ENCODE measurements around the gene SSC5D.

SSC5D gene

DNA sequence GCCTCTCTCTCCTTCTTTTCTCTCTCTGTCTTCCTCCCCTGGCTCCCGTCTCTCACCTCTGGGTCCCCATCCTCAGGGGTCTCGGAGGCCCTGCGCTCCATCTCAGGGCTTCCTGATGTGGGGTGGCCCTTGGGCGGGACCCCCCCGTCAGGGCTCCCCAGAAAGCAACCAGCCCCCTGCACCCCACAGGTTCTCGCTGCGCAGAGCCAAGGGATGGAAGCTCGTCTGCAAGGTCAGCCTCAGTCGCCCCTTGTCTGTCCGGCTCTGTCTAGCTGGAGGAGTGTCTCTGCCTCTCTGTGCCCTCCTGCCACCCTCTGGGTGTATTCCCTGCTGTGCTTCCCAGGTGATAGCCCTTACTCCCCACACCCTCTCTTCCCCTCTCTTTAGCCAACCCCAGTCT, 57.2 kb downstream of the SSC5D start, which contains the start of gene SBK3:
TSS of gene SBK3 (minus strand) at position 101 of the 400 bp plus-strand sequence. CDS start at position 101, 0 bp downstream.
- no peak for TF ChIP-seq ZNF274 (IDR thresholded peaks at IDR 0.05; ENCODE audit: low read depth, low read length)

DNA sequence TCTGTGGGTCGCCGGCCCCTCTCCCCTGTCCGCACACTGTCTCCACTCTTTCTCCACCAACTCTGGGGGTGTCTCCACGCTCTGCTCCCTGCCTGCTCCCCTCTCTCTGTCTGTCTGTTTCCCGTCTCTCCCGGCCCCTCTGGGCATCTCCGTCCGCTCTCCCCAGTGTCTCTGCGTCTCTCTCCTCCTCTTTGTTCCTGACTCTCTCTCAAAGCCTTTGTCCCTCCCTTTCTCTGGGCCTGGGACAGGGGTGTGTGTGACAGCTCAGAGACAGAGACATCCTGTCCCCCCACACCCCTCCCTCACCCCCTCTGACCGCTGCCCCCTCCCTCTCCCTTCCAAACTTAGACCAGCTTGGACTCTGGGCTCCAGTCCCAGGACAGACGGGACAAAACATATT, 57.8 kb downstream of the SSC5D start:
- no peak for TF ChIP-seq ZNF274 (IDR thresholded peaks at IDR 0.05; ENCODE audit: low read depth, low read length)
- no peak overlapping the region for H3K4me3 ChIP-seq (ENCODE audit: low read length)

More for the DNA sequence above, 57.2 kb downstream of the SSC5D start, which contains the start of gene SBK3:
- no peak within 1 kb of the TSS for H3K4me3 ChIP-seq (ENCODE audit: low read length)

DNA sequence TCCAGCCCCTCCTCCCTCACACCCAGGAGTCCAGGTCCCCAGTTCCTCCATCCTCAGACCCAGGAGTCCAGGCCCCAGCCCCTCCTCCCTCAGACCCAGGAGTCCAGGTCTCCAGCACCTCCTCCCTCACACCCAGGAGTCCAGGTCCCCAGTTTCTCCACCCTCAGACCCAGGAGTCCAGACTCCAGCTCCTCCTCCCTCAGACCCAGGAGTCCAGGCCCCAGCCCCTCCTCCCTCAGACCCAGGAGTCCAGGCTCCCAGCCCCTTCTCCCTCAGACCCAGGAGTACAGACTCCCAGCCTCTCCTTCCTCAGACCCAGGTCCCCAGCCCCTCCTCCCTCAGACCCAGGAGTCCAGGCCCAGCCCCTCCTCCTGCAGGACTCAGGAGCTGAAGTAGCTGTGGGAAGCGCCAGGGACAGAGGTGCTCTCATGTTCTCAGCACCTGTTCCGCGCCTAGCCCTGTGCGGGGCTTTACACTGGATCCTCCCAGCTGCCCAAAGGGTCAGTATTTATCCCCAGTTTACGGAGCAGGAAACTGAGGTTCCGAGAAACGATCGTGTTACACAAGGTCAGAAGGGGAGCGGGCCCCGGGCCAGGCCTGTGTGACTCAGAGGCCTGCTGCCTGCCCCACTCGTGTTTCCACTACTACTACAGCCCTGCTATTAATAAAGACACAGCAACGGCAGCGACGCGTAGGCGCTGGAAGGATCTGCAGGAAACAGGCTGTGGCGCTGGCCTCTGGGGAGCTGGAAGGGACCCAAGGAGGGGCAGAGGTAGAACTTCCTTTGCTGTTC, 58.8 kb downstream of the SSC5D start:
- no peak for TF ChIP-seq ZNF274 (IDR thresholded peaks at IDR 0.05; ENCODE audit: low read depth, low read length)
- H3K4me3 ChIP-seq (ENCODE audit: low read length): no peak overlapping the region

DNA sequence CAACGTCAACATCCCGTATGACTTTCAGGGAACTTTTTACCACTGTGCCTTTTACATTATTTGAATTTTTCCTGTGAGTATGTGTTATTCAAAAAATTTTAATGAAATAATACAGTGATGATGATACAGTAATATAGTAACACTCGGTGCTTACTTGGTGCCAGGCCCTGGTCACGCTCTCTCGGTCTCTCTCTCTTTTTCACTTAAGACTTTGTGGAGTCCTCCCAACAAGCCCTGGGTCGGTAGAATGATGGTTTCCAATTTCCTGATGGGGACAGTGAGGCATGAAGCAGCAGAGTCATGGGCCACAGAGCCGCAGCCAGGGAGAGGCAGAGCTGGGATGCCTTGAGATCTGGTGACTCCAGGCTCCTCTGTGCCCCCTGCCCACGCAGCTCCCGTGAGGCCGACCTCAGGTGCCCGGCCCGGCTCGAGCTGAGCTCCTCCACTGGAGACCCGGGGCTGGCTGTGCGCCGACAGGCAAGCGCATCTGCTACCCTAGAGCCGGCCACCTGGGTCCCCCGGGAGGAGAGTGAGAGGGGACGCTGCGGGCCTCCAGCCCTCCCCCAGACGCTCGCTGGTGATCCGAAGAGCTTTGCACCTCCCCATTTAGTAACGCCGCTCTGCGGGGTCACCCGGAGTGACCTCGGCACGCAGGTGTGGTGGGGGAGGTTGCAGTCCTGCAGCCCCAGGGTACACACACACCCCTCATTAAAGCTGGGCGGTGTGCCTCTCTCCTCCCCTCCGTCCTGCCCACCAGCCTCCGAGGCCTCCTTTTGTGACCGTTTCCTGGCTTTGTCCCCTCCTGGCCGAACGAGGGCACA, 61.5 kb downstream of the SSC5D start:
- no peak for TF ChIP-seq ZNF274 (IDR thresholded peaks at IDR 0.05; ENCODE audit: low read depth, low read length)
- H3K4me3 ChIP-seq (ENCODE audit: low read length): no peak overlapping the region

DNA sequence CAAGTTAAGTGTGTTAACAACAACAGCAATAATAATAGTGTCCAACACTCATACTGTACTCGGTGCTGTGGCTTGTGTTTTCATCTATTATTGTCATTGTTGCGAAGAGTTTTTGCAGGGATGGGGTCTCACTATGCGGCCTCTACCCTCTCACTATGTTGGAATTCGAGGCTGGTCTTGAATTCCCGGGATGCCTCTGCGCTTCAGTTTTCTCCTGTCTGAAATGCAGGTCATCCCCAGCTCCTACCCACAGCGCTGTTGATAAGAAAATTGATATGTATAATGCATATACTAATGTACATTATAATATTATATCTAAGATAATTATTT, 62.0 kb downstream of the SSC5D start:
- TF ChIP-seq ZNF274 (IDR thresholded peaks at IDR 0.05; ENCODE audit: low read depth, low read length): no peak
- H3K4me3 ChIP-seq (ENCODE audit: low read length): no peak overlapping the region

DNA sequence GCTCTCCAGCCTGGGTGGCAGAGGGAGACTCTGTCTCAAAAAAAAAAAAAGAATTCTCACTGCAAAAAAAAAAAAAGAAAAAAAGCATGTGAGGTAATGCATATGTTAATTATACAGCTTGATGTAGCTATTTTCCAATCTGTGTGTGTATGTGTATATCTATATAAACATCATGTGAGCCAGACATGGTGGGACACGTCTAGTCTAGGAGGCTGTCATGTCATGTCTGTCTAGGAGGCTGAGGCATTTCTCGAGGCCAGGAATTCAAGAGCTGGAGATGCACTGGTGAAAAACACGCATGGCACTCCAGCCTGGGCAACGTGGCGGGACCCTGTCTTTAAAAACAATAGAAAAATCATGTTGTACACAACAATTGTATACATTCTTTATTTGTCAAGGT, 64.0 kb downstream of the SSC5D start:
- no peak overlapping the region for H3K4me3 ChIP-seq (ENCODE audit: low read length)
- no peak for TF ChIP-seq ZNF274 (IDR thresholded peaks at IDR 0.05; ENCODE audit: low read depth, low read length)

DNA sequence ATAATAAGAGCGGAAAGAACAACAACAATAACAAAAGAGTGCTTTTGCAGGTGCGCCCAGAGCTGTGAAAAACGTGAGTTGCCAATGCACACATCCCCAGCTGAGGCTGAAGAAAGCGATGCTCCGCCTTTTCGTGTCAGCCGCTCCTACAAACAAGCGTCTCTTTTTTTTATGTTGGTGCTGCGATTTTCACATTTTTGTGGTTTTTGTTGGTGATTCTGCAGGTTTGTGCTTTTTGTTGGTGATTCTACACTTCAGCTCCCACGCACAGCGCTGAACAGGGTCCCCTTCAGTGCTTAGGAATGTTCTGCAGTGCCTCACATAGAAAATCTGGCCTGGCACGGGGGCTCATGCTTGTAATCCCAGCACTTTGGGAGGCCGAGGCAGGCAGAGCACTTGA, 64.4 kb downstream of the SSC5D start:
- no peak for TF ChIP-seq ZNF274 (IDR thresholded peaks at IDR 0.05; ENCODE audit: low read depth, low read length)
- no peak overlapping the region for H3K4me3 ChIP-seq (ENCODE audit: low read length)

DNA sequence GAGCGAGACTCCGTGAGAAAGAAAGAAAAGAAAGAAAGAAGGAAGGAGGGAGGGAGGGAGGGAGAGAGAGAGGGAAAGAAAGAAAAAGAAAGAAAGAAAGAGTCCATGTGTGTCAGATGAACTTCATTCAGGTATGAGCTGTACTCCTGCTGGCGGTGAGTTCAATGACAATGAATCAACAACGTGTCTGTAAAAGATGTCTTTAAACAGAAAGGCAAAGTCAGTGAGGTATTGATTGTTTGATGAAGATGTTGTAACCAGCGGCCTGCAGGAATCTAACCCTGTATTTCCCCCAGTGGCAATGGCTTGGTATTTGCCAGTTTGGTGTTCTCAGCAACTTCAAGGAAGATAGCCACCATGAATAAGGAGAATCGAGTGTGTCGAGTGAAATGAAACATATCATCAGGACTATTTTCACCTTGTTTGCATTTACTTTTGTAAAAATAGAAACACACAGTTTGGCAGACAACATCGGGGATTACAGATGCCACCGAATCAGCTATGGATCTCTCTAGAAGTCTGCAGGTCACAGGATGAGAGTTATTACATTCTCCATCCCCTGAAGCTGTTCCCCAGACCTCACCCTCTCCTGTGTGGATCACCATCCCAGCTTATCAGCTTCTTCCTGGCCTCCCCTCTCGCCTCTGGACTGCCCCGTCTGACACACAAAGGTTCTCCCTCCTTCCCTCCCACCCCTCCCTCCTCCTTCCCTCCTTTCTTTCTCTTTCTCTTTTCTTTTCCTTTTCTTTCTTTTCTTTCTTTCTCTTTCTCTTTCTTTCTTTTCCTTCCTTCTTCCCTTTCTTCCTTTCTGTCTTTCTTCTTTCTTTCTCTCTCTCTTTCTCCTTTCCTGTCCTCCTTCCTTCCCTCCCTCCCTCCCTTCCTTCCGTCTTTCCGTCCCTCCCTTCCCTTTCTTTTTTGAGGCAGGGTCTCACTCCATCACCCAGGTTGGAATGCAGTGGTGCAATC, 65.3 kb downstream of the SSC5D start:
- no peak for TF ChIP-seq ZNF274 (IDR thresholded peaks at IDR 0.05; ENCODE audit: low read depth, low read length)
- H3K4me3 ChIP-seq (ENCODE audit: low read length): no peak overlapping the region

DNA sequence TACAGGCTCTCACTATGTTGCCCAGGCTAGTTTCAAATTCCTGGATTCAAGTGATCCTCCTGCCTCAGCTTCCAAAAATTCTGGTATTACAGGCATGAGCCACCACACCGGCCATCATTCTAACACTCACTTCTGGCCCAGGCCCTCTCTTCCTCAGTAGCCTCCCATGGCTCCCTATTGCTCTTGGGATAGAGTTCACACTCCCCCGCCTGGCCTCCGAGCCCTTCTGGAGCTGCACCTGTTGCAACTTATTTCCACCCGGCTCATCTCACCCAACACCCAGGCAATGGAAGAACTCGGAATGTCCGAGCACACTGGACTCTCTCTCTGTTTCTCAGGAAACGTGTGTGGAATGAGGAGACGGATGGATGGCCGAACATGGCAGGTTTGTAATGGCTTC, 66.1 kb downstream of the SSC5D start:
- no peak for TF ChIP-seq ZNF274 (IDR thresholded peaks at IDR 0.05; ENCODE audit: low read depth, low read length)
- H3K4me3 ChIP-seq (ENCODE audit: low read length): no peak overlapping the region

DNA sequence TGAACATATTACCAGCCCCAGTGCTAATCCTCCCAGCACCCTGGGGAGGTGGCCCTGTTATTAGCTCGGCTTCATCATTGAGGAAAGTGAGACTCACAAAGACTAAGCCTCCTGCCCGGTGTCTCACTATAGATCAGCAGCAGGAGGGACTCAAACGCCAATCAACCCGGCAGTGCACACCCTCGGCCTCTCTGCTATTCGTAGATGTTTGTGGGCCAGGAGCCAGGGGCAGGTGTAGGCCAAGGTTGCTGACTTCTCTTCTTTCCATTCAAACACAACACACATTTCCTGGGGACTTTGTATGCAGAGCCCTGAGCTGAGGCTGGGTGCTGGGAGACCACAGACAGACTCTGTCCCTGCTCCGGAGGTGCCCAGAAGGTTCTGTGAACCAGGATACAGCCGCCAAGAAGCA, 66.5 kb downstream of the SSC5D start:
- TF ChIP-seq ZNF274 (IDR thresholded peaks at IDR 0.05; ENCODE audit: low read depth, low read length): no peak
- H3K4me3 ChIP-seq (ENCODE audit: low read length): no peak overlapping the region

DNA sequence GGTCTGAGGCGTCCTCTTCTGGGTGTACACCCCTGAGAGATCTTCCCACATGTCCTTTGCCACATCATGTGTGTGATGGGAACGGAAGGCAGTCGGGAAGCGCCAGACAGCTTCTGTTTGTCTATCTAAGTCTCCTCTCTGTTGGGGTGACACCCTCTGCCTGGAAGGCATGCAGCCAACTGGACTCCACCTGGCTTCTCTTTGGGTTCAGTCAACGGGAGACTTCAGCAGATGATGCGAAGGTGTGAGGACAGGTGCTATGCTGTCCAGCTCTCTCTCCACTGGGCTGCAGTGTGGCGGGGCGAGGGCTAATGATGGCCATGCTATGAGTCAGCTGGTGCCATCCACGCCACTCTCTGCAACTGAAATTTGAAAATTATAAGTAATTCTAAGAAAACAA, 71.4 kb downstream of the SSC5D start:
- H3K4me3 ChIP-seq (ENCODE audit: low read length): no peak overlapping the region
- no peak for TF ChIP-seq ZNF274 (IDR thresholded peaks at IDR 0.05; ENCODE audit: low read depth, low read length)

DNA sequence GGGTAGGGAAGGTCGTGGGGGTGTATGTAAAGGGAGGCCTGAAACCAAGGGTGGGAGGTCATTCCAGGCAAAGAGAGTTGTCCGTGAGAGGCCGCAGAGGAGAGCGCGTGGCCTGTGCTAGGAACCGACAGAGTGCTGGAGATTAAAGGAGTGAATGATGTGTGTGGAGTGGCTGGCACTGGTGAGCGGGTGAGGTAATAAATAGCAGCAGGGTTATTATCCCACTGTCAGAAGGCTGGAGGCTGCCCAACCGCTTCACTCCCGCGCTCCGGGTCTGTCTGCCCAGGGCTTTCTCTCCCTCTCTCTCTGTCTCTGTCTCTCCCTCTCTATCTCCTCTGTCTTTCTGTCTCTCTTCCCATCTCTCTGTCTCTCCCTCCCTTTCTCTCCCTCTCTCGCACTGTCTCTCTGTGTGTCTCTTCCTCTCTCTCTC, 75.0 kb downstream of the SSC5D start:
- TF ChIP-seq ZNF274 (IDR thresholded peaks at IDR 0.05; ENCODE audit: low read depth, low read length): no peak
- no peak overlapping the region for H3K4me3 ChIP-seq (ENCODE audit: low read length)

DNA sequence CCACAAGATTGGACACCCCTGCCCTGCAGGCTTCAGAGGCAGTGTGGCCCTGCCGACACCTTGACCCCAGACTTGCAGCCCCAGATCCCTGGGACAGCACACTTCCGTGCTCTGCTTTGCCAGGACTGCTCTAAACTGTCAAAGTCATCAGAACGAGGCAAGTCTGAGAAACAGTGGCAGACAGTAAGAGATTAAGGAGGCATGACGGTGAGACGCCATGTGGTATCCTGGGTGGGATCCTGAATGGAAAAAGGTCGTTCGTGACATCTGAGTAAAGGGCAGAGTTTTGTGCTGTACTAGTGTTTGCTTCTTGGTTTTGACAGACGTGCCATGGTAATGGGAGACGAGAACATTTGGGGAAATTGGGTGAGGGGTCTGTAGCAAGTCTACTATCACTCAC, 78.6 kb downstream of the SSC5D start:
- no peak overlapping the region for H3K4me3 ChIP-seq (ENCODE audit: low read length)
- TF ChIP-seq ZNF274 (IDR thresholded peaks at IDR 0.05; ENCODE audit: low read depth, low read length): no peak
